HG03175 (cell line): Measurements from ENCODE around the gene UBAP2.
A peak's percentile ranks its signal among the peaks of the same experiment; 100 is the strongest.
"Not testable (repeated sequence)": the region's sequence is repeated elsewhere in the genome, so short reads cannot be mapped to it uniquely, and the experiment has no call there.

Experiments
- ATAC-seq: cut with Tn5 transposase; IDR thresholded peaks from one replicate; pipeline ENCODE4 v1.9.1; 2021; ENCODE audit warnings: mild to moderate bottlenecking, moderate library complexity; ENCODE audit not compliant: unreplicated experiment

UBAP2 gene

DNA sequence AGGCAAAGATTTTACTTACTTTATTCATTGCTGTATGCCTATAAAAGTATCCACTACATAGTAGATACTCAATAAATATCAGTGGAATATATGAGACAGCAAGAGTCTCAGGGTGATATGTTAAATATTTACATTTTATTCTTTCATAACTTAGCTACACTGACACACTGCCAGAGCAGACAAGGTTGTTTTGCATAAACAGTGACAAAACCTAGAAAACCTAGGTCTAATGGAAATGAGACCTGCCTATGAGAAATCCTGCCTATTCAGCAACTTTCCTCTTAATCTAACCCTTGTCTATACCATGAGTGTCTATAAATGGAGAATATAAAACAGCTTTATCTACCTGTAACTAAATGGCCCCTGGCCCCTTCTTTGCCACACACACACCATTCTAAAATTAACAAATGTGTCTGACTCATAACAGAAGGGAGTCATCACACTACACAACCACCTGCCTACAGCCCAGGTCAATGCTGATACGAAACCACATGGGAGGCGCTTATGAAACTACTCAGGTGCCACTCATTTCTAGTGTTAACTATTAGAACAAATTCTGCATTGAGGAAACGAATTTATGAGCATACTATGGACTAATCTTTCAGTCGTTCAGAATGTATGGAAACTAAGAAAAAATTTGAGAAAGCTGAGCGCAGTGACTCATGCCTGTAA lies 60.3 kb downstream of the UBAP2 start:
- peak; percentile 99 for ATAC-seq

GRCh38 chr9:33976414-33976813 lies 72.3 kb downstream of the UBAP2 start:
- ATAC-seq = no peak

GRCh38 chr9:33972698-33973097 lies 76.0 kb downstream of the UBAP2 start:
- no peak for ATAC-seq

DNA sequence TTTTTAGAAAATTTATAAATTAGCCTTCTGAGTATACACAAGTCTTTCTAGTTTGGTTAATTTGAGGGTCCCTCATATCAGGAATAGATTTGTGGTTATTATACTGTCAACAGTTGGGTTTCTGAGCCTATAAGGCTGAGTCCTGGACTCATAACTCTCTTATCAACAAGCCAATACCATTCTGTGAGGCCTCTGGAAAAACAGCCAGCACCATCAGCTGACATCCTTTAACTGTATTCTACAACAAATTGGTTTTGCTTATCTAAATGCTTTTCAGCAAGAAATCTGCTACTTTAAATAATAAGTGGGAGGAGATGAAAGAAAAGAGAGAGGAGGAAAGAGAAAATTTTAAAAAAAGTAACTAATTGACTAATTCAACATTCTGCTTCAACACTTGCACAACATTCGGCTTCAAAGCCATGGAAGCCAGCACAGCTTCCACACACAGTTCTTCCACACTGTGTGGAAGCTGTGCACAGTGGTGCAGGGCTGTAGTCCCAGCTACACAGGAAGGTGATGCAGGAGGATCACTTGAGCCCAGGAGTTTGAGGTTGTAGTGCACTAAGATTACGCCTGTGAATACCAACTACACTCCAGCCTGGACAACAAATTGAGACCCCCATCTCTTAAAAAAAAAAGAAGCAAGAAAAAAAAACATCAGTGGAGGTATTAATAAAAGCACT lies 84.5 kb downstream of the UBAP2 start:
- no peak for ATAC-seq

DNA sequence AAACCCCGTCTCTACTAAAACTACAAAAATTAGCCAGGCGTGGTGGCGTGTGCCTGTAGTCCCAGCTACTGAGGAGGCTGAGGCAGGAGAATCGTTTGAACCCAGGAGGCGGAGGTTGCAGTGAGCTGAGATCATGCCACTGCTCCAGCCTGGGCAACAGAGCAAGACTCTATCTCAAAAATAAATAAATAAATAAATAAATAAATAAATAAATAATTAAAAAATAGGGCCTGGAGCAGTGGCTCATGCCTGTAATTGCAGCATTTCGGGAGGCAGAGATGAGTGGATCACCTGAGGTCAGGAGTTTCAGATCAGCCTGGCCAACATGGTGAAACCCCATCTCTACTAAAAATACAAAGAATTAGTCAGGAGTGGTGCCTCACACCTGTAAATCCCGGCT lies 86.2 kb downstream of the UBAP2 start:
- ATAC-seq = not testable (repeated sequence)

- no peak for ATAC-seq
Observed at GRCh38 chr9:33959725-33960124, 89.0 kb downstream of the UBAP2 start.

DNA sequence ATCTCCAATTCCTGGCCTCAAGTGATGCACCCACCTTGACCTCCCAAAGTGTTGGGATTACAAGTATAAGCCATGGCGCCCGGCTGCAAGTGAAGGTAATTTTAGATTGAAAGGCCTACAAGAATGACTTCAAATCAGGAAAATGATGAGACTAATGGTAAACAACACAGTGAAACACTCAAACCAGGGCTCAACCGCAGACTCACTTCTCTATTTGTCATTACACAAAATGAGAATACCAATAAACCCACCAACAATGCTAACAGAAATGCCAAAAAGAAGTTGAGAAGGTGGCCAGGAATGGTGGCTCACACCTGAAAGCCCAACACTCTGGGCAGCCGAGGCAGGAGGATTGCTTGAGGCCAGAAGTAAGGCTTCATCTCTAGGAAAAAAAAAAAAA lies 92.1 kb downstream of the UBAP2 start:
- ATAC-seq = no peak

DNA sequence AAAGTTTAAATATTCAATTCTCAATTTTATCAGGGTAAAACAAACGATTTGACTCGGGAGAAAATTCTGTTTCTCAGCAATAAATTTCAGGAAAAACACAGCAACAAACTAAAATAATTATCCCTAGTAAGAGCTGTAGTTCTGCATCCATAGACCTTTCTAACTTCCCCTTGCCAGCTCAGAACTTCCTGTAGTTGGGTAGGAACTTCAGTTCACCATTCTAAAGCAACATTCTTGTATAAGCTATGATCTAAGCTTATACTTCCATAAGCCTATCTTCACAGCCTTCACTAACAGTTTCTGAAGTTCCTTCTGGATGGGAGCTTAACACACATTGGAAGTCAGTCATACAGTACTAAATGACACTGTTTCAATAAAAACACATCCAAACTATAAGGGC lies 96.6 kb downstream of the UBAP2 start:
- no peak for ATAC-seq

GRCh38 chr9:33950371-33950770 lies 98.3 kb downstream of the UBAP2 start:
- ATAC-seq = no peak

- ATAC-seq = no peak
Observed at GRCh38 chr9:33946779-33947535, 101.7 kb downstream of the UBAP2 start.

- ATAC-seq = no peak
Observed at GRCh38 chr9:33943389-33943788, 105.3 kb downstream of the UBAP2 start.

- no peak for ATAC-seq
Observed at GRCh38 chr9:33942471-33943083, 106.1 kb downstream of the UBAP2 start.

DNA sequence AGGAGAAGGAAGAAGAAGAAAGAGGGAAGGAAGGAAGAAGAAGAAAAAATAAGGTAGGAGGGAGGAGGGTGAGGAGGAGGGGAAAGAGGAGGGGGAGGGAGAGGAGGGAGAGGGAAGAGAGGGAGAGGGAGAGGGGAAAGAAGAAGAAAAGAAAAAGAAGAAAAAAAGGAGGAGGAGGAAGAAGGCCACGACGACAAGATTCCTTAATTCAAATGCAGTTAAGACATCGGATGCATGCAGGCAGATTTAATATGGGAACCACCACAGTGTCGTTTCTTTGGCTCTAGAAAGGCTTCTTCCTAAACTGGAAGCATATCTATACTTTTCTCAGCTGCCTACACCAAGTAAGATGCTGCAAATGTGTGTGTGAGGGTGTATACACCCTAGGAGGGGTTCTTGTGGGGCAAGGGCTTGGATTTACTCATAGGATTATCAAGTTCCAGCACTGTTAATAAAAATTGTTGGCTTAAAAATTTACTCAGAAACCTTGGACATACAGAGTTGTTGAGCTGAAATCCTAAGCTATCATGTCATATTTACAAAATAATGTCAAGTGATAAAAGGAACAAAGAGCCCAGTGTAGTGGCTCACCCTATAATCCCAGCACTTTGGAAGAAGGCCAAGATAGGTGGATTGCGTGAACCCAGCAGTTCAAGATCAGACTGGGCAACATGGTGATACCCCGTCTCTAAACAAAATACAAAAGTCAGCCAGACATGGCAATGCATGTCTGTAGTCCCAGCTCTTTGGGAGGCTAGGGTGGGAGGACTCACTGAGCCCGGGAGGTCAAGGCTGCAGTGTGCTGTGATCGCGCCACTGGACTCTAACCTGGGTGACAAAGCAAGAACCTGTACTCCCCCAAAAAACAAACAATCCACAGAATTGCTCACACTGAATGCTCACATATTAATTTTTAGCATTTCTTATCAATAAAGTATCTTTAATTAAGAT lies 108.5 kb downstream of the UBAP2 start:
- ATAC-seq = no peak

DNA sequence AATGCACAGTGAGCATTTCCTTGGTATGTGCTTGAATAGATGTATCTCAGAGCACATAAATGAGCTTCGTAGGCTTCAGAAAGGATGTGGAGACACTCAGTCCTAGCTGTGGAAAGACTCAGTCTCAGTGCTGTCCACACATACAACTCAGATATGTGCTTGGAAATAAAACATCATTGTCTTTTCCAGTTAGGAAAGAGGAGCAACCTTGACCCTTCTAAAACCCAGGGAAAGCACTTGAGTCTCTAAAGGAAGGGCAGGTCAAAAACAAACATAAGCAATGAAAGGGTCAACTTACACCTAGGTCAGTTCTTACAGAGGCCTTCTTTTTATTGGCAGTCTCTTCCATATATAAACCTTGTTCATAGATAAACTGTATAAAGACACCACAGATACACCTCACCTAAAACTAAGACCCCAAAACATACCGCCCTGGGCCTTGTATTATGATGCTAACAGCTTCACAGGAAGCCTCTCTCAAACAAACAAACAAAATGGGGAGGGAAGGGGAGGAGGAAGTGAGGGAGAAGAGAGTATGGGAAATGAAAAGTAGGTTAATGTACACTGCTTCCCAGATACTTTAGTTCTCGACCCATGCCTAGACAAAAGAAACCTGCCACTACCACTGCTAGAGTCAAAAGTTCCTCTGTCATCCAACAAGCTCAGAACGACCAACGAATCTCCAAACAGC lies 114.4 kb downstream of the UBAP2 start:
- ATAC-seq = no peak

- ATAC-seq = no peak
Observed at GRCh38 chr9:33932078-33932807, 116.4 kb downstream of the UBAP2 start.

GRCh38 chr9:33931326-33931725 lies 117.4 kb downstream of the UBAP2 start:
- ATAC-seq = no peak

DNA sequence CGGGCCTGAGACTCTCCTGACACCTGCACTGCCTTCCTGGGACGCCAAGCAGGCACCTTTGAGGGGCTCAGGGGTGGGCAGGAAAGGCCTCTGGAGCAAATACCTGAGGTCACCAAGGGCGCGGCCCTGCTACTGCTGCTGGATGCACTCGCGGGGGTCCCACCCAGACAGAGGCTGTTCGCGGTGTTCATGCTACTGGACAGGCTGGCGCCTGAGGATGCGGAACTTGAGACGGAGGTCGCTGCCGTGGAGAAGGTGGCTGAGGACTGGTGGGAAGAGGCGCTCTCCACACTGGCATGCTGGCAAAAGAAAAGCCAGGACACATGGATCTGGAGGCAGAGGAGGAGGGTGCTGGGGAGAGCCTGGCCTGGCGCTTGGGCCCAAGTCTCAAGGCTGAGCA lies 121.0 kb downstream of the UBAP2 start:
- no peak for ATAC-seq

- ATAC-seq = no peak
Observed at GRCh38 chr9:33926746-33927485, 121.8 kb downstream of the UBAP2 start.
